ENCODE data around the gene SKIC8.

The SKIC8 gene

DNA sequence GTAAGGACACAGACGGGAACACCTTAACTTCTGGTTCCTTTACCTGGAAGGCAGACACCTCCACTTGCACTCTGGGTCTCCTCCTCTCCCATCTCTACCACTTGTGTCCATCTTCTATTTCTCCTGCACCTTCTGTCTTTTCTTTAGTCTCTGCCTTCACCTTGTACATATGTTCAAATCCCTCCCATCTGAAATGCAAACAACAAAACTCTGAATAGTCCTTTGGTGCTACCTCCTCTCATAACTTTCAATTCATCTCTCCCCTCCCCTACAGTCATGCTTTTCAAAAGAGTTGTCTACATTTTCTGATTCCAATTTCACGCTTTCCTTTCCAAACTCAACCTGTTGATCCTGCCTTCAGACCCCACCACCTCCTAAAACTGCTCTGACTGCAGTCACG, 35.4 kb upstream of the SKIC8 start:
- TF ChIP-seq, protein P1, sequence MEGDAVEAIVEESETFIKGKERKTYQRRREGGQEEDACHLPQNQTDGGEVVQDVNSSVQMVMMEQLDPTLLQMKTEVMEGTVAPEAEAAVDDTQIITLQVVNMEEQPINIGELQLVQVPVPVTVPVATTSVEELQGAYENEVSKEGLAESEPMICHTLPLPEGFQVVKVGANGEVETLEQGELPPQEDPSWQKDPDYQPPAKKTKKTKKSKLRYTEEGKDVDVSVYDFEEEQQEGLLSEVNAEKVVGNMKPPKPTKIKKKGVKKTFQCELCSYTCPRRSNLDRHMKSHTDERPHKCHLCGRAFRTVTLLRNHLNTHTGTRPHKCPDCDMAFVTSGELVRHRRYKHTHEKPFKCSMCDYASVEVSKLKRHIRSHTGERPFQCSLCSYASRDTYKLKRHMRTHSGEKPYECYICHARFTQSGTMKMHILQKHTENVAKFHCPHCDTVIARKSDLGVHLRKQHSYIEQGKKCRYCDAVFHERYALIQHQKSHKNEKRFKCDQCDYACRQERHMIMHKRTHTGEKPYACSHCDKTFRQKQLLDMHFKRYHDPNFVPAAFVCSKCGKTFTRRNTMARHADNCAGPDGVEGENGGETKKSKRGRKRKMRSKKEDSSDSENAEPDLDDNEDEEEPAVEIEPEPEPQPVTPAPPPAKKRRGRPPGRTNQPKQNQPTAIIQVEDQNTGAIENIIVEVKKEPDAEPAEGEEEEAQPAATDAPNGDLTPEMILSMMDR (IDR thresholded peaks at IDR 0.05; ENCODE audit: low read depth, low read length): no peak
- no peaks in the 10 kb centered on the region for H3K4me1 ChIP-seq
- H3K27me3 ChIP-seq: no peaks in the 10 kb centered on the region
- DNase-seq: no peak
- no peak overlapping the region for H3K4me3 ChIP-seq (ENCODE audit: low read depth, low read length)
- H3K36me3 ChIP-seq: no peaks in the 10 kb centered on the region
- H3K9me3 ChIP-seq: no peaks in the 10 kb centered on the region

DNA sequence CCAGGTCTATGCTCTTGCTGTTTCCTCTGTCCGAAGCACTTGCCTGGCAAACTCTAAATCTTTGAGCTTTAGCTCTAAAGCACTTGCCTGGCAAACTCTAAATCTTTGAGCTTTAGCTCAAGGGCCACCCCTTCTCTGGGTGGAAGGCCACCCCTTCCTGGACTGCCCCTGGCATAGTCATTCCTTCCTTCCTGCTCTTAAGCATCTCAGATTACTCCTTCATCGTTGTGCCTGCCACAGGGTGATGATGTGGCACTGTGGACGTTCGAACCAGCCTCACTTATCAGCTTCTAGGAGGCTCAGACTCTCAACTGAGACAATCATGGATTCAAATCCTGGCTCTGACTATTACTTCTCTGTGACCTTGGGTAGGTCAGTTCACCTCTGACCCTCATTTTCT, 30.2 kb upstream of the SKIC8 start:
- Histone ChIP-seq H3K4me3 (ENCODE audit: low read depth, low read length) (no peak overlapping the region), H3K4me1 (no peaks in the 10 kb centered on the region), H3K9me3 (no peaks in the 10 kb centered on the region), H3K27me3 (no peaks in the 10 kb centered on the region), H3K36me3 (no peaks in the 10 kb centered on the region)
- TF ChIP-seq, protein P1 (IDR thresholded peaks at IDR 0.05; ENCODE audit: low read depth, low read length): no peak
- DNase-seq: no peak

DNA sequence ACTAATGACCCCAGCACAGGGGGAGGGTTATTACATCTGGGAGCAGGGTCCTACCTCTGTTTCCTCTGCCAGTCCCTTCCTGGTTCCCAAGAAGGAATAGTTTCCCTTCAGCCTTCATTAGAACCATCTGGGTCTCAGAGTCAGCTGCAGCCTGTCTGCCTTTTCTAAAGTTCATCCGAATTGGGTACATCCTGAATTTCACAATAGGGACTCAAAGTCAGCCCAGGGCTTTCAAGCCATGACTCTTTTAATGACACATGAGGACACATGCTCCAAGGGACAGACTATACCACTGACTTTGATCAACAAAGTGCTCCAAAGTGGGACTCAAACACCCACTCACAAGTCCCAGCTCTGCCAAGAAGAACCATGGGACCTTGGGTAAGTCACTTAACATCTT, 28.1 kb upstream of the SKIC8 start:
- no peaks in the 10 kb centered on the region for H3K36me3 ChIP-seq
- no peak for DNase-seq
- H3K4me3 ChIP-seq (ENCODE audit: low read depth, low read length): no peak overlapping the region
- H3K27me3 ChIP-seq: no peaks in the 10 kb centered on the region
- peaks cover 6% of the 10 kb centered on the region for H3K4me1 ChIP-seq
- TF ChIP-seq, protein P1 (IDR thresholded peaks at IDR 0.05; ENCODE audit: low read depth, low read length): no peak
- H3K9me3 ChIP-seq: no peaks in the 10 kb centered on the region

DNA sequence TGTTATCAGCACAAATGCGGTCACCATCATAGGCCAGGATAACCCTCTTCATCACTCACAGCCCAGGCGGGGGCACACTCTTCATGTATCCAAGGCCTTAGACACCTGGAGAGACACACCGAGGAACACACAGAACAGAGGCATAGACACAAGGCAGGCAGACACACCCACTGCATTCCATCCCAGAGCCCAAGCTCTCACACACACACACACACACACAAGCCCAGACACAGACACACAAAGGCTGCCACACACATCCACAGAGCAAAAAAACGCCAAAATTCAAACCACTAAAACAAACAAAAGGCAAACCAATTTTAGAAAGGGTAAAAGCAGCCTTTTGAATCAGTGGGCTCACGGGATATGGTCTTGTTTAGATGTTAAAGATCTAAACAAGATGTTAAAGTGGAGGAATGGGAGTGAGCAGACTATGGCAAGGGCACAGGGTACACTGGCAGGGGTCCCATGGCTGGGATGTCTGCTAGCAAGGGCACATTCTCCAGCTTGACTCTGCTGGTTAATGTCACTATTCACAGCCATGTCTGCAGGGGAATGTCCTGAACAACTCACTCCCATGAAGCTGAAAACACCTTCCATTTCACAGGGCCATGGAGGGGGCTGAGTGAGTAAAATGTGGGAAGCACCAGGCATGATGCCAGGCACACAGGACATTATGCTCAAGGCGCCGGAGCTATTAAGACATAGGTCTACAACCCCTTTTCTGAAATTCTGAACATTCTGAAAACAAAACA, 25.9 kb upstream of the SKIC8 start:
- DNase-seq: no peak
- peaks cover 15% of the 10 kb centered on the region for H3K4me1 ChIP-seq
- TF ChIP-seq, protein P1 (IDR thresholded peaks at IDR 0.05; ENCODE audit: low read depth, low read length): no peak
- no peak overlapping the region for H3K4me3 ChIP-seq (ENCODE audit: low read depth, low read length)
- no peaks in the 10 kb centered on the region for H3K36me3 ChIP-seq
- H3K9me3 ChIP-seq: no peaks in the 10 kb centered on the region
- H3K27me3 ChIP-seq: no peaks in the 10 kb centered on the region

DNA sequence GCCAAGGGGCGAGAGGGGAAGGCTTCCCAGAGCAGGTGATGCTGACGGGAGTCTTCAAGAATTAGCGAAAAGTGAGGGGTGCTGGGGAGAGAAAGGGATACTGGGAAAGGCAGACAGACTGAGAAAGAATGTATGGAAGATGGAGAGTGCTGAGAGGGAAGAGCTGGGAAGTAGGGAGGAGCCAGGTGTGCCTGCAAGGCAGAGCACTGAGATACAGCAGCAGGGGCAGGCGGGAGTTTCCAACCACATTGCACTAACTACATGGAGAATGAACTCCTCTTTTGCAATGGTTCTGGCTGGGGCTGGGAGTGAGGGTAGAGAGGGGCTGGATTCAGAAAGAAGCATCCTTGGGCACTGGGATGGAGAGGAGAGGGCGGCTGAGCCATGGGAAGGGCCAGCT, 24.7 kb upstream of the SKIC8 start:
- DNase-seq: no peak
- peaks cover 15% of the 10 kb centered on the region for H3K4me1 ChIP-seq
- H3K27me3 ChIP-seq: no peaks in the 10 kb centered on the region
- H3K4me3 ChIP-seq (ENCODE audit: low read depth, low read length): no peak overlapping the region
- H3K9me3 ChIP-seq: no peaks in the 10 kb centered on the region
- TF ChIP-seq, protein P1 (IDR thresholded peaks at IDR 0.05; ENCODE audit: low read depth, low read length): no peak
- H3K36me3 ChIP-seq: no peaks in the 10 kb centered on the region

DNA sequence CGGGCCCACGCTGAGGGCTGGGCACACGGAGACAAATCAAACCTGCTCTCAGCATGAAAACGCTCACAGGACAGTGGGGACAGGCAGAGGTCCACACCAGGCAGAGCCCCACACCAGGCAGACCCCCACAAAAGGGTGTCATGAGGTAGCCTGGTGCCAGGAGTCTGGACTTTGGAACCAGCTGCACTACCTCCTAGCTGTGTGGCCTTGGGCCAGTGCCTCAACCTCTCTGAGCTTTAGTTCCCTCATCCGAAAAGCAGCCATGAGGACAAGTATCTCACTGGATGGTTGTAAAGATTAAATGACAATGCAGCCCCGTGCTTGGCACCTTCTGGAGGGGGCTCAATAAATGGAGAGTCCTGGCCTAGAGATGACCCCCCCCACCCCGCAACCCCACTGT, 24.3 kb upstream of the SKIC8 start:
- no peaks in the 10 kb centered on the region for H3K36me3 ChIP-seq
- no peak for DNase-seq
- H3K9me3 ChIP-seq: no peaks in the 10 kb centered on the region
- H3K4me3 ChIP-seq (ENCODE audit: low read depth, low read length): no peak overlapping the region
- H3K27me3 ChIP-seq: no peaks in the 10 kb centered on the region
- peaks cover 15% of the 10 kb centered on the region for H3K4me1 ChIP-seq
- TF ChIP-seq, protein P1 (IDR thresholded peaks at IDR 0.05; ENCODE audit: low read depth, low read length): no peak

Measured in BE2C (cell line).